GM12878 (cell line): Measurements from ENCODE around the gene CELF2. TPM values are rescaled to one million over a fixed set of nuclear protein-coding genes. Genes with fewer than 3 reads are reported as not detected.
A peak's percentile ranks its signal among the peaks of the same experiment; 100 is the strongest.

Experiments used
- ATF7 ChIP-seq: fragments of 450-650 bp; IDR thresholded peaks from 2 replicates; pipeline ENCODE4 v1.6.1; 2016; ENCODE audit warnings: low read depth, mild to moderate bottlenecking
- BACH1 ChIP-seq: fragments of 450-650 bp; IDR thresholded peaks from 2 replicates; pipeline ENCODE4 v1.6.1; 2017; ENCODE audit warnings: mild to moderate bottlenecking, borderline replicate concordance
- CBFB ChIP-seq: IDR thresholded peaks from 2 replicates; pipeline ENCODE4 v1.6.1; 2016; ENCODE audit warnings: antibody characterized with exemption, low read depth
- CBX5 ChIP-seq: sonication (generic); IDR thresholded peaks from 2 replicates; pipeline ENCODE4 v1.6.1; 2016; ENCODE audit warnings: low read depth, moderate library complexity, mild to moderate bottlenecking, inconsistent platforms
- FOXM1 ChIP-seq: IDR thresholded peaks from 2 replicates; pipeline ENCODE4 v1.6.1; 2012; ENCODE audit warnings: low read depth, mild to moderate bottlenecking, inconsistent platforms, low read length, moderate library complexity
- HDGF ChIP-seq: fragments of 450-650 bp; IDR thresholded peaks from 2 replicates; pipeline ENCODE4 v1.6.1; 2016; ENCODE audit warnings: antibody characterized with exemption
- NBN ChIP-seq: fragments of 450-650 bp; IDR thresholded peaks from 2 replicates; pipeline ENCODE4 v1.6.1; 2016
- NRF1 ChIP-seq: conservative IDR thresholded peaks from 2 replicates; pipeline ENCODE4 v1.6.1; 2011; ENCODE audit warnings: mild to moderate bottlenecking, low read depth, low read length, improper control_type of control experiment
- RAD21 ChIP-seq: IDR thresholded peaks from 2 replicates; pipeline ENCODE4 v1.6.1; 2011; ENCODE audit warnings: mild to moderate bottlenecking, low read depth, low read length, moderate library complexity; ENCODE audit not compliant: insufficient read depth
- SMAD5 ChIP-seq: IDR thresholded peaks from 2 replicates; pipeline ENCODE4 v1.6.1; 2016; ENCODE audit warnings: antibody characterized with exemption, low read depth
- SREBF1 ChIP-seq: IDR thresholded peaks from 2 replicates; pipeline ENCODE4 v1.6.1; 2012; ENCODE audit warnings: mild to moderate bottlenecking, low read length
- TCF7 ChIP-seq: IDR thresholded peaks from 2 replicates; pipeline ENCODE4 v1.6.1; 2014; ENCODE audit warnings: antibody characterized with exemption, borderline replicate concordance
- ZBED1 ChIP-seq: IDR thresholded peaks from 2 replicates; pipeline ENCODE4 v1.6.1; 2016; ENCODE audit warnings: borderline replicate concordance
- ZNF384 ChIP-seq: IDR thresholded peaks from 2 replicates; pipeline ENCODE4 v1.6.1; 2012; ENCODE audit warnings: low read depth, mild to moderate bottlenecking, low read length, improper control_type of control experiment, borderline replicate concordance
- polyA plus RNA-seq, 11 experiments: library from polyadenylated mRNA; depleted of rRNA in 4 of 11; unstranded in 6 of 11; stranded (reverse) in 5 of 11; fragments of >200 nt; fragmentation: Nextera tagmentation in 4 of 11; fragmentation: Illumina TruSeq in 1 of 11; extraction: Ambion mirVana in 4 of 11; extraction: Trizol in 1 of 11; gene quantifications; 1 replicate in 1 of 11; 2 replicates in 10 of 11; pipeline versions ENCODE4 v1.2.1 to v1.2.3, GENCODE V29; 2011 to 2016; ENCODE audit warnings: inconsistent platforms in 2 of 11, missing spikeins in 2 of 11, low read depth in 1 of 11
- total RNA-seq, 4 experiments: library from RNA; depleted of rRNA in 3 of 4; stranded (reverse); fragments of >200 nt in 3 of 4; fragmentation: Illumina TruSeq in 1 of 4; extraction: Trizol in 1 of 4; gene quantifications; 2 replicates each; pipeline versions ENCODE4 v1.2.1 to v1.2.3, GENCODE V29; 2013 to 2021
- TF ChIP-seq, protein P1 (sequence below): IDR thresholded peaks from 2 replicates; pipeline ENCODE4 v1.6.1; 2011; ENCODE audit warnings: borderline replicate concordance, low read depth, mild to moderate bottlenecking, moderate library complexity, low read length; ENCODE audit not compliant: insufficient read depth, poor library complexity, severe bottlenecking
- TF ChIP-seq, protein P2 (sequence below): fragments of 450-650 bp; IDR thresholded peaks from 2 replicates; pipeline ENCODE4 v1.6.1; 2017; ENCODE audit warnings: mild to moderate bottlenecking, moderate library complexity
- TF ChIP-seq, protein P3 (sequence below): IDR thresholded peaks from 2 replicates; pipeline ENCODE4 v1.6.1; 2012; ENCODE audit warnings: improper control_type of control experiment, low read depth, low read length; ENCODE audit not compliant: insufficient replicate concordance
- TF ChIP-seq, protein P4 (sequence below): fragments of 450-650 bp; formaldehyde crosslinking; IDR thresholded peaks from 2 replicates; pipeline ENCODE4 v1.4.0; 2022; ENCODE audit warnings: mild to moderate bottlenecking, moderate library complexity

The CELF2 gene
- total and polyA plus RNA-seq, 10 of the 15 experiments (the other 5 are each of a cell fraction or from before 2014, with no cell fraction given), result 20.8 to 129 (median 86.3) TPM

DNA sequence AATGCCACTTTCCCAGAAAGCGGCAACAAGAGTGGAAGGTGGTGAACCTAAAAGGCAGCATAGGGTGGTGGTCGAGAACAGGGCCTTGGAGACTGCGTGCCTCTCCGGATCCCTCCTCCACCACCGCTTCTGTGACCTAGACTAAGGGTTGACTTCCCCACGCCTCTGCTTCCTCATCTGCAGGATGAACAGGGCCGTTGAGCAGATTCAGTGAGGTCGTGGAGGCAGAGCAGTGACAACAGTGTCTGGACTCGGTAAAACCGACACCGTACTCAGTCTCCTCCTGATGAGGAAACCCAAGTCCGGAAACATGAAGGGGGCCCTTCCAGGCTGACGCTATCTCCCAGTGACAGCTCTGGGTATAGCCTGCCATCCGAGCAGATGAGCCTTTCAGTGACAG lies 162.6 kb downstream of the CELF2 start (continued):
- TF ChIP-seq NRF1 (no peak), SMAD5 (peak; percentile 65; the same call in 1 of the 2 replicates), CBFB (no peak), RAD21 (no peak), NBN (no peak), SREBF1 (no peak), HDGF (peak; percentile 40; the same call in 1 of the 2 replicates), ZBED1 (0 out of 2 replicates have a peak, but pooled peaks have one; percentile 21), FOXM1 (no peak), CBX5 (no peak), ATF7 (0 out of 2 replicates have a peak, but pooled peaks have one; percentile 11), BACH1 (no peak), ZNF384 (no peak), TCF7 (no peak)
- TF ChIP-seq, protein P1, sequence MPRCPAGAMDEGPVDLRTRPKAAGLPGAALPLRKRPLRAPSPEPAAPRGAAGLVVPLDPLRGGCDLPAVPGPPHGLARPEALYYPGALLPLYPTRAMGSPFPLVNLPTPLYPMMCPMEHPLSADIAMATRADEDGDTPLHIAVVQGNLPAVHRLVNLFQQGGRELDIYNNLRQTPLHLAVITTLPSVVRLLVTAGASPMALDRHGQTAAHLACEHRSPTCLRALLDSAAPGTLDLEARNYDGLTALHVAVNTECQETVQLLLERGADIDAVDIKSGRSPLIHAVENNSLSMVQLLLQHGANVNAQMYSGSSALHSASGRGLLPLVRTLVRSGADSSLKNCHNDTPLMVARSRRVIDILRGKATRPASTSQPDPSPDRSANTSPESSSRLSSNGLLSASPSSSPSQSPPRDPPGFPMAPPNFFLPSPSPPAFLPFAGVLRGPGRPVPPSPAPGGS, result no peak
- TF ChIP-seq, protein P2, sequence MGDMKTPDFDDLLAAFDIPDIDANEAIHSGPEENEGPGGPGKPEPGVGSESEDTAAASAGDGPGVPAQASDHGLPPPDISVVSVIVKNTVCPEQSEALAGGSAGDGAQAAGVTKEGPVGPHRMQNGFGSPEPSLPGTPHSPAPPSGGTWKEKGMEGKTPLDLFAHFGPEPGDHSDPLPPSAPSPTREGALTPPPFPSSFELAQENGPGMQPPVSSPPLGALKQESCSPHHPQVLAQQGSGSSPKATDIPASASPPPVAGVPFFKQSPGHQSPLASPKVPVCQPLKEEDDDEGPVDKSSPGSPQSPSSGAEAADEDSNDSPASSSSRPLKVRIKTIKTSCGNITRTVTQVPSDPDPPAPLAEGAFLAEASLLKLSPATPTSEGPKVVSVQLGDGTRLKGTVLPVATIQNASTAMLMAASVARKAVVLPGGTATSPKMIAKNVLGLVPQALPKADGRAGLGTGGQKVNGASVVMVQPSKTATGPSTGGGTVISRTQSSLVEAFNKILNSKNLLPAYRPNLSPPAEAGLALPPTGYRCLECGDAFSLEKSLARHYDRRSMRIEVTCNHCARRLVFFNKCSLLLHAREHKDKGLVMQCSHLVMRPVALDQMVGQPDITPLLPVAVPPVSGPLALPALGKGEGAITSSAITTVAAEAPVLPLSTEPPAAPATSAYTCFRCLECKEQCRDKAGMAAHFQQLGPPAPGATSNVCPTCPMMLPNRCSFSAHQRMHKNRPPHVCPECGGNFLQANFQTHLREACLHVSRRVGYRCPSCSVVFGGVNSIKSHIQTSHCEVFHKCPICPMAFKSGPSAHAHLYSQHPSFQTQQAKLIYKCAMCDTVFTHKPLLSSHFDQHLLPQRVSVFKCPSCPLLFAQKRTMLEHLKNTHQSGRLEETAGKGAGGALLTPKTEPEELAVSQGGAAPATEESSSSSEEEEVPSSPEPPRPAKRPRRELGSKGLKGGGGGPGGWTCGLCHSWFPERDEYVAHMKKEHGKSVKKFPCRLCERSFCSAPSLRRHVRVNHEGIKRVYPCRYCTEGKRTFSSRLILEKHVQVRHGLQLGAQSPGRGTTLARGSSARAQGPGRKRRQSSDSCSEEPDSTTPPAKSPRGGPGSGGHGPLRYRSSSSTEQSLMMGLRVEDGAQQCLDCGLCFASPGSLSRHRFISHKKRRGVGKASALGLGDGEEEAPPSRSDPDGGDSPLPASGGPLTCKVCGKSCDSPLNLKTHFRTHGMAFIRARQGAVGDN, result peak; percentile 62; the same call in 1 of the 2 replicates
- TF ChIP-seq, protein P3, sequence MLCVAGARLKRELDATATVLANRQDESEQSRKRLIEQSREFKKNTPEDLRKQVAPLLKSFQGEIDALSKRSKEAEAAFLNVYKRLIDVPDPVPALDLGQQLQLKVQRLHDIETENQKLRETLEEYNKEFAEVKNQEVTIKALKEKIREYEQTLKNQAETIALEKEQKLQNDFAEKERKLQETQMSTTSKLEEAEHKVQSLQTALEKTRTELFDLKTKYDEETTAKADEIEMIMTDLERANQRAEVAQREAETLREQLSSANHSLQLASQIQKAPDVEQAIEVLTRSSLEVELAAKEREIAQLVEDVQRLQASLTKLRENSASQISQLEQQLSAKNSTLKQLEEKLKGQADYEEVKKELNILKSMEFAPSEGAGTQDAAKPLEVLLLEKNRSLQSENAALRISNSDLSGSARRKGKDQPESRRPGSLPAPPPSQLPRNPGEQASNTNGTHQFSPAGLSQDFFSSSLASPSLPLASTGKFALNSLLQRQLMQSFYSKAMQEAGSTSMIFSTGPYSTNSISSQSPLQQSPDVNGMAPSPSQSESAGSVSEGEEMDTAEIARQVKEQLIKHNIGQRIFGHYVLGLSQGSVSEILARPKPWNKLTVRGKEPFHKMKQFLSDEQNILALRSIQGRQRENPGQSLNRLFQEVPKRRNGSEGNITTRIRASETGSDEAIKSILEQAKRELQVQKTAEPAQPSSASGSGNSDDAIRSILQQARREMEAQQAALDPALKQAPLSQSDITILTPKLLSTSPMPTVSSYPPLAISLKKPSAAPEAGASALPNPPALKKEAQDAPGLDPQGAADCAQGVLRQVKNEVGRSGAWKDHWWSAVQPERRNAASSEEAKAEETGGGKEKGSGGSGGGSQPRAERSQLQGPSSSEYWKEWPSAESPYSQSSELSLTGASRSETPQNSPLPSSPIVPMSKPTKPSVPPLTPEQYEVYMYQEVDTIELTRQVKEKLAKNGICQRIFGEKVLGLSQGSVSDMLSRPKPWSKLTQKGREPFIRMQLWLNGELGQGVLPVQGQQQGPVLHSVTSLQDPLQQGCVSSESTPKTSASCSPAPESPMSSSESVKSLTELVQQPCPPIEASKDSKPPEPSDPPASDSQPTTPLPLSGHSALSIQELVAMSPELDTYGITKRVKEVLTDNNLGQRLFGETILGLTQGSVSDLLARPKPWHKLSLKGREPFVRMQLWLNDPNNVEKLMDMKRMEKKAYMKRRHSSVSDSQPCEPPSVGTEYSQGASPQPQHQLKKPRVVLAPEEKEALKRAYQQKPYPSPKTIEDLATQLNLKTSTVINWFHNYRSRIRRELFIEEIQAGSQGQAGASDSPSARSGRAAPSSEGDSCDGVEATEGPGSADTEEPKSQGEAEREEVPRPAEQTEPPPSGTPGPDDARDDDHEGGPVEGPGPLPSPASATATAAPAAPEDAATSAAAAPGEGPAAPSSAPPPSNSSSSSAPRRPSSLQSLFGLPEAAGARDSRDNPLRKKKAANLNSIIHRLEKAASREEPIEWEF, result no peak
- TF ChIP-seq, protein P4, sequence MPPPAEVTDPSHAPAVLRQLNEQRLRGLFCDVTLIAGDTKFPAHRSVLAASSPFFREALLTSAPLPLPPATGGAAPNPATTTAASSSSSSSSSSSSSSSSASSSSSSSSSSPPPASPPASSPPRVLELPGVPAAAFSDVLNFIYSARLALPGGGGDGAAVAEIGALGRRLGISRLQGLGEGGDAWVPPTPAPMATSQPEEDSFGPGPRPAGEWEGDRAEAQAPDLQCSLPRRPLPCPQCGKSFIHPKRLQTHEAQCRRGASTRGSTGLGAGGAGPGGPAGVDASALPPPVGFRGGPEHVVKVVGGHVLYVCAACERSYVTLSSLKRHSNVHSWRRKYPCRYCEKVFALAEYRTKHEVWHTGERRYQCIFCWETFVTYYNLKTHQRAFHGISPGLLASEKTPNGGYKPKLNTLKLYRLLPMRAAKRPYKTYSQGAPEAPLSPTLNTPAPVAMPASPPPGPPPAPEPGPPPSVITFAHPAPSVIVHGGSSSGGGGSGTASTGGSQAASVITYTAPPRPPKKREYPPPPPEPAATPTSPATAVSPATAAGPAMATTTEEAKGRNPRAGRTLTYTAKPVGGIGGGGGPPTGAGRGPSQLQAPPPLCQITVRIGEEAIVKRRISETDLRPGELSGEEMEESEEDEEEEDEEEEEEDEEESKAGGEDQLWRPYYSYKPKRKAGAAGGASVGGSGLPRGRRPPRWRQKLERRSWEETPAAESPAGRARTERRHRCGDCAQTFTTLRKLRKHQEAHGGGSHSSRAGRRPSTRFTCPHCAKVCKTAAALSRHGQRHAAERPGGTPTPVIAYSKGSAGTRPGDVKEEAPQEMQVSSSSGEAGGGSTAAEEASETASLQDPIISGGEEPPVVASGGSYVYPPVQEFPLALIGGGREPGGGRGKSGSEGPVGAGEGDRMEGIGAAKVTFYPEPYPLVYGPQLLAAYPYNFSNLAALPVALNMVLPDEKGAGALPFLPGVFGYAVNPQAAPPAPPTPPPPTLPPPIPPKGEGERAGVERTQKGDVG (CRISPR knock-in tag), result no peak
